ENCODE data around the gene PPP1R12C. TPM values are rescaled to one million over a fixed set of nuclear protein-coding genes. Genes with fewer than 3 reads are reported as not detected.

PPP1R12C gene
- total RNA-seq: 42.9 TPM
- polyA plus RNA-seq: 194 TPM
- long read RNA-seq, donor 1: 0 reads
- long read RNA-seq, donor 2: 0 reads
- long read RNA-seq, donor 3, partial matches to known transcripts: 0 of 2 reads
- long read RNA-seq, donor 3, other reads (novel, unspliced or antisense): 0 of 2 reads
- long read RNA-seq, donor 4: 0 reads
- long read RNA-seq, donor 5, partial matches to known transcripts: 0 of 1 reads
- long read RNA-seq, donor 5, other reads (novel, unspliced or antisense): 0 of 1 reads
- long read RNA-seq, donor 6, partial matches to known transcripts: 5 of 7 reads
- long read RNA-seq, donor 6, other reads (novel, unspliced or antisense): 0 of 7 reads
- long read RNA-seq, donor 7, partial matches to known transcripts: 0 of 1 reads
- long read RNA-seq, donor 7, other reads (novel, unspliced or antisense): 0 of 1 reads
- long read RNA-seq, donor 8, full-length matches to known transcripts: 2 of 2 reads
- long read RNA-seq, donor 8, partial matches to known transcripts: 0 of 2 reads
- long read RNA-seq, donor 8, other reads (novel, unspliced or antisense): 0 of 2 reads
- long read RNA-seq, donor 9: 0 reads
- long read RNA-seq, donor 10: 0 reads

GRCh38 chr19:55116859-55117662 is at the start of gene PPP1R12C:
Gene PPP1R12C (minus strand): TSS chr19:55117637. CDS start chr19:55117543, 94 bp downstream.
- Histone ChIP-seq H3K4me3 (ENCODE audit: low read length in 2 of 2) (peak within 1 kb of the TSS; percentile 78 to 79), H3K27me3 (ENCODE audit: control insufficient read depth in 2 of 2, insufficient read depth in 1 of 2, low read length in 1 of 2) (peaks cover 0 to 9% of the 10 kb centered on the region in 2 donors), H3K36me3 (ENCODE audit: control insufficient read depth in 2 of 2, insufficient read depth in 2 of 2, low read length in 1 of 2) (peaks cover 0 to 9% of the 10 kb centered on the region in 2 donors), H3K27ac (ENCODE audit: low read depth in 1 of 2, low read length in 1 of 2) (peak within 1 kb of the TSS; percentile 55 to 66), H3K4me1 (ENCODE audit: control insufficient read depth in 2 of 2, insufficient read depth in 2 of 2, low read length in 2 of 2) (peaks cover 14 to 35% of the 10 kb centered on the region in 2 donors), H3K9me3 (ENCODE audit: control insufficient read depth in 2 of 2, insufficient read depth in 1 of 2, low read length in 1 of 2) (peaks cover 0 to 2% of the 10 kb centered on the region in 2 donors)
- DNase-seq (ENCODE audit: low read depth in 6 of 9, low spot score in 9 of 9): no peak
- WGBS: under 1% methylated on average over 97 of the region's 97 CpGs

- peaks cover 9 to 16% of the 10 kb centered on the region in 2 donors for H3K4me1 ChIP-seq (ENCODE audit: control insufficient read depth in 2 of 2, insufficient read depth in 2 of 2, low read length in 2 of 2)
- peak within 1 kb of the TSS; percentile 9 to 13 for H3K4me3 ChIP-seq (ENCODE audit: low read length in 2 of 2)
- DNase-seq (ENCODE audit: low read depth in 6 of 9, low spot score in 9 of 9): peak in 6 of 9 donors; percentile 45 to 81 (median 62)
- peaks cover 1 to 4% of the 10 kb centered on the region in 2 donors for H3K9me3 ChIP-seq (ENCODE audit: control insufficient read depth in 2 of 2, insufficient read depth in 1 of 2, low read length in 1 of 2)
- H3K27ac ChIP-seq (ENCODE audit: low read depth in 1 of 2, low read length in 1 of 2): no peak within 1 kb of the TSS
- H3K36me3 ChIP-seq (ENCODE audit: control insufficient read depth in 2 of 2, insufficient read depth in 2 of 2, low read length in 1 of 2): no peaks in the 10 kb centered on the region
- WGBS: 1% methylated on average over 33 of the region's 33 CpGs
- peaks cover 27 to 74% of the 10 kb centered on the region in 2 donors for H3K27me3 ChIP-seq (ENCODE audit: control insufficient read depth in 2 of 2, insufficient read depth in 1 of 2, low read length in 1 of 2)
Measured at GRCh38 chr19:55166530-55167268, 49.3 kb upstream of the PPP1R12C start, which contains the start of gene DNAAF3. Gene DNAAF3 (minus strand): TSS chr19:55166613. CDS start chr19:55166413, 200 bp downstream.

- Histone ChIP-seq H3K36me3 (ENCODE audit: control insufficient read depth in 2 of 2, insufficient read depth in 2 of 2, low read length in 1 of 2) (no peaks in the 10 kb centered on the region), H3K9me3 (ENCODE audit: control insufficient read depth in 2 of 2, insufficient read depth in 1 of 2, low read length in 1 of 2) (peaks cover 1 to 5% of the 10 kb centered on the region in 2 donors), H3K27me3 (ENCODE audit: control insufficient read depth in 2 of 2, insufficient read depth in 1 of 2, low read length in 1 of 2) (peaks cover 26 to 74% of the 10 kb centered on the region in 2 donors), H3K4me3 (ENCODE audit: low read length in 2 of 2) (peak overlapping the region; percentile 9 to 13), H3K4me1 (ENCODE audit: control insufficient read depth in 2 of 2, insufficient read depth in 2 of 2, low read length in 2 of 2) (peaks cover 9 to 16% of the 10 kb centered on the region in 2 donors), H3K27ac (ENCODE audit: low read depth in 1 of 2, low read length in 1 of 2) (no peak overlapping the region)
- WGBS: 3% methylated on average over 34 of the region's 34 CpGs
- DNase-seq (ENCODE audit: low read depth in 6 of 9, low spot score in 9 of 9): peak in 2 of 9 donors; percentile 69 to 75
Measured at GRCh38 chr19:55165952-55166529, 48.6 kb upstream of the PPP1R12C start.

- Histone ChIP-seq H3K9me3 (ENCODE audit: control insufficient read depth in 2 of 2, insufficient read depth in 1 of 2, low read length in 1 of 2) (peaks cover 4 to 9% of the 10 kb centered on the region in 2 donors), H3K27me3 (ENCODE audit: control insufficient read depth in 2 of 2, insufficient read depth in 1 of 2, low read length in 1 of 2) (peaks cover 34 to 75% of the 10 kb centered on the region in 2 donors), H3K4me1 (ENCODE audit: control insufficient read depth in 2 of 2, insufficient read depth in 2 of 2, low read length in 2 of 2) (peaks cover 5 to 15% of the 10 kb centered on the region in 2 donors), H3K27ac (ENCODE audit: low read depth in 1 of 2, low read length in 1 of 2) (no peak overlapping the region), H3K4me3 (ENCODE audit: low read length in 2 of 2) (no peak overlapping the region), H3K36me3 (ENCODE audit: control insufficient read depth in 2 of 2, insufficient read depth in 2 of 2, low read length in 1 of 2) (no peaks in the 10 kb centered on the region)
- DNase-seq (ENCODE audit: low read depth in 6 of 9, low spot score in 9 of 9): no peak
- WGBS: 38% methylated on average over 61 of the region's 61 CpGs
Measured at GRCh38 chr19:55161571-55162322, 44.3 kb upstream of the PPP1R12C start.

- peaks cover 36 to 75% of the 10 kb centered on the region in 2 donors for H3K27me3 ChIP-seq (ENCODE audit: control insufficient read depth in 2 of 2, insufficient read depth in 1 of 2, low read length in 1 of 2)
- no peak overlapping the region for H3K4me3 ChIP-seq (ENCODE audit: low read length in 2 of 2)
- no peak for DNase-seq (ENCODE audit: low read depth in 6 of 9, low spot score in 9 of 9)
- no peaks in the 10 kb centered on the region for H3K36me3 ChIP-seq (ENCODE audit: control insufficient read depth in 2 of 2, insufficient read depth in 2 of 2, low read length in 1 of 2)
- no peak overlapping the region for H3K27ac ChIP-seq (ENCODE audit: low read depth in 1 of 2, low read length in 1 of 2)
- H3K4me1 ChIP-seq (ENCODE audit: control insufficient read depth in 2 of 2, insufficient read depth in 2 of 2, low read length in 2 of 2): peaks cover 0 to 11% of the 10 kb centered on the region in 2 donors
- 23% methylated on average over 32 of the region's 32 CpGs for WGBS
- peaks cover 3 to 5% of the 10 kb centered on the region in 2 donors for H3K9me3 ChIP-seq (ENCODE audit: control insufficient read depth in 2 of 2, insufficient read depth in 1 of 2, low read length in 1 of 2)
Measured at GRCh38 chr19:55160986-55161365, 43.5 kb upstream of the PPP1R12C start.

GRCh38 chr19:55160128-55160985 is 42.9 kb upstream of the PPP1R12C start:
- Histone ChIP-seq H3K27ac (ENCODE audit: low read depth in 1 of 2, low read length in 1 of 2) (no peak overlapping the region), H3K36me3 (ENCODE audit: control insufficient read depth in 2 of 2, insufficient read depth in 2 of 2, low read length in 1 of 2) (no peaks in the 10 kb centered on the region), H3K9me3 (ENCODE audit: control insufficient read depth in 2 of 2, insufficient read depth in 1 of 2, low read length in 1 of 2) (peaks cover 3 to 5% of the 10 kb centered on the region in 2 donors), H3K4me1 (ENCODE audit: control insufficient read depth in 2 of 2, insufficient read depth in 2 of 2, low read length in 2 of 2) (peaks cover 0 to 8% of the 10 kb centered on the region in 2 donors), H3K4me3 (ENCODE audit: low read length in 2 of 2) (no peak overlapping the region), H3K27me3 (ENCODE audit: control insufficient read depth in 2 of 2, insufficient read depth in 1 of 2, low read length in 1 of 2) (peaks cover 36 to 72% of the 10 kb centered on the region in 2 donors)
- WGBS: 5% methylated on average over 33 of the region's 33 CpGs
- peak in 7 of 9 donors; percentile 56 to 86 (median 80) for DNase-seq (ENCODE audit: low read depth in 6 of 9, low spot score in 9 of 9)
